Transverse colon (tissue), 4 donors: ENCODE results near the gene RTL10. TPM values are rescaled to one million over a fixed set of nuclear protein-coding genes. Genes with fewer than 3 reads are reported as not detected.

ENCODE experiments used
- DNase-seq: peaks from one replicate; pipeline ENCODE4 v3.0.0-alpha.2; 2019
- H3K27ac ChIP-seq, 4 donors: fragments of 200-600 bp; sonication (generic); 2 replicates each; pipeline ENCODE4 v1.5.1; 2016 to 2018; ENCODE audit warnings: inconsistent platforms in 4 of 4
- H3K27me3 ChIP-seq: fragments of 200-600 bp; sonication (generic); 2 replicates; pipeline ENCODE4 v1.5.1; 2017; ENCODE audit warnings: inconsistent platforms
- H3K36me3 ChIP-seq, 4 donors: fragments of 200-600 bp; sonication (generic); 2 replicates each; pipeline ENCODE4 v1.5.1; 2017 to 2019; ENCODE audit warnings: inconsistent platforms in 4 of 4
- H3K4me1 ChIP-seq, 4 donors: fragments of 200-600 bp; sonication (generic); 2 replicates each; pipeline ENCODE4 v1.5.1; 2017 to 2020; ENCODE audit warnings: inconsistent platforms in 4 of 4
- H3K4me3 ChIP-seq, 4 donors: fragments of 200-600 bp; sonication (generic); 1 replicate in 1 of 4; 2 replicates in 3 of 4; pipeline versions ENCODE4 v1.5.1 to v1.6.1; 2017 to 2019; ENCODE audit warnings: inconsistent platforms in 4 of 4
- H3K9me3 ChIP-seq, 2 donors: fragments of 200-600 bp; sonication (generic); 2 replicates each; pipeline ENCODE4 v1.5.1; 2017 to 2019; ENCODE audit warnings: inconsistent platforms in 2 of 2
- CTCF ChIP-seq, 5 experiments: fragments of 200-600 bp in 3 of 5; fragments of 450-650 bp in 2 of 5; sonication (generic) in 3 of 5; IDR thresholded peaks; 1 replicate in 2 of 5; 2 replicates in 3 of 5; pipeline ENCODE4 v1.5.1; 2016 to 2017; ENCODE audit warnings: antibody characterized with exemption in 5 of 5, inconsistent platforms in 3 of 5, mild to moderate bottlenecking in 2 of 5, moderate library complexity in 1 of 5
- EP300 ChIP-seq: sonication (generic); formaldehyde crosslinking; IDR thresholded peaks from one replicate; pipeline ENCODE4 v1.6.1; 2017; ENCODE audit warnings: antibody characterized with exemption, low read depth
- POLR2A ChIP-seq: fragments of 450-650 bp; IDR thresholded peaks from one replicate; pipeline ENCODE4 v1.6.1; 2016; ENCODE audit warnings: antibody characterized with exemption, mild to moderate bottlenecking, moderate library complexity
- POLR2AphosphoS5 ChIP-seq, 3 donors: sonication (generic); formaldehyde crosslinking; IDR thresholded peaks; one replicate each; pipeline ENCODE4 v1.6.1; 2016; ENCODE audit warnings: antibody characterized with exemption in 3 of 3
- WGBS, 2 donors: methylation state at CpG; one replicate each; pipeline ENCODE4 v1.1.5; 2018; ENCODE audit warnings: low coverage in 1 of 2; 5-methylcytosine and 5-hydroxymethylcytosine counted together
- in situ Hi-C, 4 donors: fragments of 200-750 bp; cut with MboI; loops; one replicate each; pipeline versions ENCODE4 v1.15.0 to v1.15.1; 2017; ENCODE audit warnings: low sequenced_read_pairs in 3 of 4, low pct_ligation_motif_present in 1 of 4, low pct_unique_long_range_greater_than_20kb in 1 of 4
- intact Hi-C: fragments of 100-400 bp; cut with DNase I; formaldehyde crosslinking; loops from one replicate; pipeline ENCODE4 v1.15.1; 2023; ENCODE audit warnings: low total_unique reads
- total RNA-seq, 4 donors: library from RNA; depleted of rRNA; stranded (reverse); fragments of >200 nt; gene quantifications; one replicate each; pipeline ENCODE4 v1.1.0, GENCODE V29; 2016

RTL10 gene
- total RNA-seq, 4 donors from 2014 or later = 7.1 to 16.8 (median 7.8) TPM

GRCh38 chr22:19901577-19902244, 47.0 kb upstream of the RTL10 start:
- DNase-seq = no peak
- Histone ChIP-seq H3K27me3 (no peaks in the 10 kb centered on the region), H3K4me3 (no peak overlapping the region), H3K9me3 (no peaks in the 10 kb centered on the region), H3K27ac (no peak overlapping the region), H3K4me1 (peaks cover 0 to 8% (median 6%) of the 10 kb centered on the region in 4 donors), H3K36me3 (no peaks in the 10 kb centered on the region)
- 86 to 87% methylated on average over 4 to 11 of the region's 11 CpGs for WGBS, 2 donors
- intact Hi-C loops (no loop called here), in situ Hi-C loops (no loop called here)
- TF ChIP-seq POLR2A (no peak), CTCF (IDR thresholded peaks at IDR 0.05) (no peak), EP300 (no peak), POLR2AphosphoS5 (IDR thresholded peaks at IDR 0.05) (no peak)

- no peaks in the 10 kb centered on the region for H3K9me3 ChIP-seq
- 29 to 73% methylated on average over 1 to 7 of the region's 13 CpGs for WGBS, 2 donors
- H3K27me3 ChIP-seq = no peaks in the 10 kb centered on the region
- H3K27ac ChIP-seq = peak overlapping the region in 1 of 4 donors; percentile 33
- H3K36me3 ChIP-seq = no peaks in the 10 kb centered on the region
- intact Hi-C loops (no loop called here), in situ Hi-C loops (no loop called here)
- H3K4me3 ChIP-seq = no peak overlapping the region
- peaks cover 0 to 8% (median 6%) of the 10 kb centered on the region in 4 donors for H3K4me1 ChIP-seq
- DNase-seq = peak; percentile 75
- no peak for TF ChIP-seq CTCF (IDR thresholded peaks at IDR 0.05)
- no peak for TF ChIP-seq EP300
- no peak for TF ChIP-seq POLR2AphosphoS5 (IDR thresholded peaks at IDR 0.05)
Measured at GRCh38 chr22:19900707-19901436, 46.2 kb upstream of the RTL10 start.

- in situ Hi-C loops (no loop called here), intact Hi-C loops (no loop called here)
- H3K9me3 ChIP-seq = no peaks in the 10 kb centered on the region
- no peak overlapping the region for H3K27ac ChIP-seq
- TF ChIP-seq POLR2AphosphoS5 (IDR thresholded peaks at IDR 0.05) = no peak
- no peak for TF ChIP-seq POLR2A
- 89% methylated on average over 16 of the region's 16 CpGs; no CpG with 5 or more reads in 1 of the 2 donors for WGBS, 2 donors
- H3K36me3 ChIP-seq = no peaks in the 10 kb centered on the region
- H3K4me3 ChIP-seq = no peak overlapping the region
- no peaks in the 10 kb centered on the region for H3K27me3 ChIP-seq
- no peak for DNase-seq
- peaks cover 0 to 8% (median 6%) of the 10 kb centered on the region in 4 donors for H3K4me1 ChIP-seq
Measured at GRCh38 chr22:19898831-19899567, 44.3 kb upstream of the RTL10 start.

- in situ Hi-C loops (no loop called here), intact Hi-C loops (no loop called here)
- H3K36me3 ChIP-seq = no peaks in the 10 kb centered on the region
- DNase-seq = no peak
- H3K9me3 ChIP-seq = no peaks in the 10 kb centered on the region
- TF ChIP-seq EP300 (no peak), POLR2A (no peak), POLR2AphosphoS5 (IDR thresholded peaks at IDR 0.05) (no peak), CTCF (IDR thresholded peaks at IDR 0.05) (no peak)
- H3K27ac ChIP-seq = no peak overlapping the region
- WGBS, 2 donors = 65 to 86% methylated on average over 3 to 7 of the region's 7 CpGs
- H3K27me3 ChIP-seq = no peaks in the 10 kb centered on the region
- peaks cover 0 to 8% (median 6%) of the 10 kb centered on the region in 4 donors for H3K4me1 ChIP-seq
- H3K4me3 ChIP-seq = no peak overlapping the region
Measured at GRCh38 chr22:19898145-19898544, 43.5 kb upstream of the RTL10 start.
